HL-60 (cell line): ENCODE results near the gene MACROD2.

ENCODE experiments used
- DNase-seq, 2 experiments: peaks; one replicate each; pipeline ENCODE4 v3.0.0-alpha.2; 2010 to 2020; ENCODE audit warnings: low read depth in 1 of 2, low spot score in 1 of 2
- H3K27ac ChIP-seq: fragments of 250-450 bp; sonication (Bioruptor Pico); replicated peaks from 2 replicates; pipeline ENCODE4 v1.5.1; 2020; ENCODE audit warnings: mild to moderate bottlenecking, moderate library complexity
- H3K27me3 ChIP-seq: fragments of 250-450 bp; sonication (Bioruptor Pico); 2 replicates; pipeline ENCODE4 v1.5.1; 2021; ENCODE audit warnings: mild to moderate bottlenecking, moderate library complexity; ENCODE audit not compliant: insufficient read depth, poor library complexity, severe bottlenecking
- H3K4me3 ChIP-seq: replicated peaks from 2 replicates; pipeline ENCODE4 v1.5.1; 2011; ENCODE audit warnings: mild to moderate bottlenecking, control low read depth, low read length; ENCODE audit not compliant: insufficient read depth
- GABPA ChIP-seq: IDR thresholded peaks from 2 replicates; pipeline ENCODE4 v1.6.1; 2012; ENCODE audit warnings: low read depth
- POLR2AphosphoS5 ChIP-seq: IDR thresholded peaks from 2 replicates; pipeline ENCODE4 v1.6.1; 2012; ENCODE audit warnings: low read depth
- SPI1 ChIP-seq: IDR thresholded peaks from 2 replicates; pipeline ENCODE4 v1.6.1; 2012; ENCODE audit warnings: low read depth, mild to moderate bottlenecking, borderline replicate concordance
- TF ChIP-seq, protein P1 (sequence below): IDR thresholded peaks from 2 replicates; pipeline ENCODE4 v1.6.1; 2012; ENCODE audit warnings: low read depth; ENCODE audit not compliant: insufficient replicate concordance
- TF ChIP-seq, protein P2 (sequence below): IDR thresholded peaks from one replicate; pipeline ENCODE4 v1.5.1; 2011; ENCODE audit warnings: low read length, control low read depth, inconsistent platforms; ENCODE audit not compliant: insufficient read depth

MACROD2 gene

DNA sequence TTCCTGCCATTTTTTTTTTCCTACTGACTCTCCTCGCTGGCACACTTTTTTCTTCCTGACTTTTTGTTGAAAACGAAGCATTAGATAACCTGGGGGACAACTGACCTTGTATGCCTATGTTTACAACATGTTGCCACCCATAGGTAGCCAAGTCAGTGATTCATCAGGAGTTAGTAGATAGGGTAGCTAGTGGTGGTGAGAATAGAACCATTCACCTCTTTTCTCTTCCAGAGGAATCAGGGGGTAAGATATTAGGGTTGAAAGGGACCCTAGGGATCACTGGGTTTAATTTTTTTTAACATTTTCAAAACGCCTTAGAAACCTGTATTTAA lies 770.0 kb downstream of the MACROD2 start:
- H3K27me3 ChIP-seq = no peaks in the 10 kb centered on the region
- TF ChIP-seq GABPA (no peak), POLR2AphosphoS5 (no peak), SPI1 (no peak)
- TF ChIP-seq, protein P1, sequence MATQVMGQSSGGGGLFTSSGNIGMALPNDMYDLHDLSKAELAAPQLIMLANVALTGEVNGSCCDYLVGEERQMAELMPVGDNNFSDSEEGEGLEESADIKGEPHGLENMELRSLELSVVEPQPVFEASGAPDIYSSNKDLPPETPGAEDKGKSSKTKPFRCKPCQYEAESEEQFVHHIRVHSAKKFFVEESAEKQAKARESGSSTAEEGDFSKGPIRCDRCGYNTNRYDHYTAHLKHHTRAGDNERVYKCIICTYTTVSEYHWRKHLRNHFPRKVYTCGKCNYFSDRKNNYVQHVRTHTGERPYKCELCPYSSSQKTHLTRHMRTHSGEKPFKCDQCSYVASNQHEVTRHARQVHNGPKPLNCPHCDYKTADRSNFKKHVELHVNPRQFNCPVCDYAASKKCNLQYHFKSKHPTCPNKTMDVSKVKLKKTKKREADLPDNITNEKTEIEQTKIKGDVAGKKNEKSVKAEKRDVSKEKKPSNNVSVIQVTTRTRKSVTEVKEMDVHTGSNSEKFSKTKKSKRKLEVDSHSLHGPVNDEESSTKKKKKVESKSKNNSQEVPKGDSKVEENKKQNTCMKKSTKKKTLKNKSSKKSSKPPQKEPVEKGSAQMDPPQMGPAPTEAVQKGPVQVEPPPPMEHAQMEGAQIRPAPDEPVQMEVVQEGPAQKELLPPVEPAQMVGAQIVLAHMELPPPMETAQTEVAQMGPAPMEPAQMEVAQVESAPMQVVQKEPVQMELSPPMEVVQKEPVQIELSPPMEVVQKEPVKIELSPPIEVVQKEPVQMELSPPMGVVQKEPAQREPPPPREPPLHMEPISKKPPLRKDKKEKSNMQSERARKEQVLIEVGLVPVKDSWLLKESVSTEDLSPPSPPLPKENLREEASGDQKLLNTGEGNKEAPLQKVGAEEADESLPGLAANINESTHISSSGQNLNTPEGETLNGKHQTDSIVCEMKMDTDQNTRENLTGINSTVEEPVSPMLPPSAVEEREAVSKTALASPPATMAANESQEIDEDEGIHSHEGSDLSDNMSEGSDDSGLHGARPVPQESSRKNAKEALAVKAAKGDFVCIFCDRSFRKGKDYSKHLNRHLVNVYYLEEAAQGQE = no peak
- TF ChIP-seq, protein P2, sequence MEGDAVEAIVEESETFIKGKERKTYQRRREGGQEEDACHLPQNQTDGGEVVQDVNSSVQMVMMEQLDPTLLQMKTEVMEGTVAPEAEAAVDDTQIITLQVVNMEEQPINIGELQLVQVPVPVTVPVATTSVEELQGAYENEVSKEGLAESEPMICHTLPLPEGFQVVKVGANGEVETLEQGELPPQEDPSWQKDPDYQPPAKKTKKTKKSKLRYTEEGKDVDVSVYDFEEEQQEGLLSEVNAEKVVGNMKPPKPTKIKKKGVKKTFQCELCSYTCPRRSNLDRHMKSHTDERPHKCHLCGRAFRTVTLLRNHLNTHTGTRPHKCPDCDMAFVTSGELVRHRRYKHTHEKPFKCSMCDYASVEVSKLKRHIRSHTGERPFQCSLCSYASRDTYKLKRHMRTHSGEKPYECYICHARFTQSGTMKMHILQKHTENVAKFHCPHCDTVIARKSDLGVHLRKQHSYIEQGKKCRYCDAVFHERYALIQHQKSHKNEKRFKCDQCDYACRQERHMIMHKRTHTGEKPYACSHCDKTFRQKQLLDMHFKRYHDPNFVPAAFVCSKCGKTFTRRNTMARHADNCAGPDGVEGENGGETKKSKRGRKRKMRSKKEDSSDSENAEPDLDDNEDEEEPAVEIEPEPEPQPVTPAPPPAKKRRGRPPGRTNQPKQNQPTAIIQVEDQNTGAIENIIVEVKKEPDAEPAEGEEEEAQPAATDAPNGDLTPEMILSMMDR = no peak
- no peak overlapping the region for H3K4me3 ChIP-seq
- DNase-seq = no peak
- H3K27ac ChIP-seq = no peak overlapping the region

DNA sequence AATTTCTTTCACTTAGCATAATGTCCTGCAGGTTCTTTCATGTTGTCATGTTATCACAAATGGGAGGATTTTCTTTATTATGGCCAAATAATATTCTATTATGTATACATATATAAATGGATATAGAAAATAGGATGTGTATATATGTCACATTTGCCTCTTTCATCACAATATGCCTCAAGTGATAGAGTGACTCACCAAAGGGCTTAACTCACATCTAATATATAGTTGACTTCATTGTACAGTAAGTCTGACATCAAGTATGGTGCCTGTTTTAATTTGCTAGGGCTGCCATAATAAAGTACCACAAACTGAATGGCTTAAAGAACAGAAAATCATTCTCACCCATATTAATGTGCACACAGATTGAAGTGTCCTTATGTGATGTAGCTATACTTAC lies 778.2 kb downstream of the MACROD2 start:
- DNase-seq = no peak
- no peaks in the 10 kb centered on the region for H3K27me3 ChIP-seq
- TF ChIP-seq, protein P2 = no peak
- TF ChIP-seq GABPA = no peak
- TF ChIP-seq, protein P1 = no peak
- TF ChIP-seq SPI1 = no peak
- TF ChIP-seq POLR2AphosphoS5 = no peak
- H3K4me3 ChIP-seq = no peak overlapping the region
- H3K27ac ChIP-seq = no peak overlapping the region

DNA sequence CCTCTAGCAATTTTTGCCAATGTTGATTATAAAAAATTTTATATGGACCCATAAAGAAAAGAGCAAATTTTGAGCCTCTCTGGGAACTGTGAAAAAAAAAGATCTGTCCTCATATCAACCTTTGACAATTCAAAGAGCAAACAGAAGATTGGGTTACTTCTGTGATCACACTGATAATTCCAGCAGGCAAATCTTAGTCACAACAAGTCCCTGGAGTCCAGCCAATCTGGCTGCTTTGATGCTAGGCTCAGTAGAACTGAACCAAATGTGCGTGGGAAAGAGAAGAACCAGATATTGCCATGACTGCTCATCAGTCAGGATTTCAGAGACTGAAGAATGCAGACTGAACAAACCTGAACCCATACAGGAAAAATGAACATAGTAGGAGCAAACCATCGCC lies 780.5 kb downstream of the MACROD2 start:
- DNase-seq = no peak
- no peak overlapping the region for H3K27ac ChIP-seq
- no peaks in the 10 kb centered on the region for H3K27me3 ChIP-seq
- TF ChIP-seq SPI1 (no peak), GABPA (no peak), POLR2AphosphoS5 (no peak)
- TF ChIP-seq, protein P2 = no peak
- TF ChIP-seq, protein P1 = no peak
- H3K4me3 ChIP-seq = no peak overlapping the region
